DMS 273 (cell line): ENCODE measurements around the gene TMEM62.

ENCODE experiments used
- DNase-seq: peaks from one replicate; lab custom pipeline; 2025; ENCODE audit not compliant: unreplicated experiment; lab: John Stamatoyannopoulos, UW

TMEM62 gene

DNA sequence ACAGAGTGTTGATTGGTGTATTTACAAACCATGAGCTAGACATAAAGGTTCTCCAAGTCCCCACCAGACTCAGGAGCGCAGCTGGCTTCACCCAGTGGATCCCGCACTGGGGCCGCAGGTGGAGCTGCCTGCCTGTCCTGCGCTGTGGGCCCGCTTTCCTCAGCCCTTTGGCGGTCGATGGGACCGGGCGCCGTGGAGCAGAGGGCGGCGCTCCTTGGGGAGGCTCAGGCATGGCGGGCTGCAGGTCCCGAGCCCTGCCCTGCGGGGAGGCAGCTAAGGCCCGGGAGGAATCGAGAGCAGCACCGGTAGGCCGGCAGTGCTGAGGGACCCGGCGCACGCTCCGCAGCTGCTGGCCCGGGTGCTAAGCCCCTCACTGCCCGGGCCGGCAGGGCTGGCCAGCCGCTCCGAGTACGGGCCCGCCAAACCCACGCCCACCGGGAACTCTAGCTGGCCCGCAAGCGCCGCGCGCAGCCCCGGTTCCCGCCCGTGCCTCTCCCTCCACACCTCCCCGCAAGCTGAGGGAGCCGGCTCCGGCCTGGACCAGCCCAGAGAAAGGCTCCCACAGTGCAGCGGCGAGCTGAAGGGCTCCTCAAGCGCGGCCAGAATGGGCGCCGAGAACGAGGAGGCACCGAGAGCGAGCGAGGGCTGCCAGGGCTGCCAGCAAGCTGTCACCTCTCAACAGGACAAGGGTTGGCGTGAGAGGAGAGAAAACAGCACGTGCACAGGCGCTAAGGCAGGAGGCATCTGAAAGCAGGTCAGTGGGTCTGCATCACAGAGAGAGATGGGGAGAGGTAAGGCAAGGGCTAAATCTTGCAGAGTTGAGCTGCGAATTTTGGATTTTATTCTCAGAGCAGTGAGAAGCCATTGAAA lies 93.3 kb downstream of the TMEM62 start:
- DNase-seq, result no peak

DNA sequence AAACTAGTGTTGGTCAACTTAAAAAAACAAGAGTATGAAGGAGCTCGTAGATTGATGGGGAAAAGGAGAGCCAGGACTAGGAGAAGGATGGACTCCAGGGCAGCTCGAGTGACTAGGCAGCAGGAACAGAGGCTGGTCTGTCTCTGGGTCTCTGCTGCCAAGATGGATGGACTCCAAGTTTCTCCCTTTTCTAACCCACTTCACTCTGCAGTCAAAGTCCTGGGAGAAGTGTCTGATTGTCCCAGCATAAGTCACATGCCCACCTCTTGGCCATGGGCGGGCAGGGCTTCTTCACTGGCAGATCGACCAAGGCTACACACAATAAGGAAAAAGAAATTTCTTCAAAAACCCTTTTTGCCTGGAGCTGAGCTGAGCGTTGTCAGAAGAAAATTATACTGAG lies 96.6 kb downstream of the TMEM62 start:
- DNase-seq, result no peak

DNA sequence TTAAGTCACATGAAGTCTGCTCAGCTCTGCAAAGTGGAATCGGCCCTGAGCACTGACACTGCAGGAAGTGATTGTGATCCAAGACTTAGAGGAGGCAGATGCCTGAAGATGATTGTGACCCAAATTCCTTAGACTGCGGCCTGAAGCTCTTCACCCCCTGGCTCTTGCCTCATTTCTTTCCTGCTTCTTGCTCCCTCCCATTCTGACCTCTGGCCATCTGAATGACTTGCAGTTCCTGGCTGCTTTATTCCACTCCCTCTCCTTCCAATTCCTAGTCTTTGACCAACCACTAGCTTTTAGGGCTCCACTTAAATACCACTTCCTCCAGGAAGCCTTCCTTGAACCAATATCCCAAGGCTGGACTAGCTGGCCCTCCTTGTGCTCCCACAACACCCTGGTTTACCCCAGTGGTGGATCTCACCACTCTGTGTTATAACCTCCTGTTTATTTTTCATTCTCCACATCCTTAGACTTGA lies 97.3 kb downstream of the TMEM62 start:
- DNase-seq, result no peak

DNA sequence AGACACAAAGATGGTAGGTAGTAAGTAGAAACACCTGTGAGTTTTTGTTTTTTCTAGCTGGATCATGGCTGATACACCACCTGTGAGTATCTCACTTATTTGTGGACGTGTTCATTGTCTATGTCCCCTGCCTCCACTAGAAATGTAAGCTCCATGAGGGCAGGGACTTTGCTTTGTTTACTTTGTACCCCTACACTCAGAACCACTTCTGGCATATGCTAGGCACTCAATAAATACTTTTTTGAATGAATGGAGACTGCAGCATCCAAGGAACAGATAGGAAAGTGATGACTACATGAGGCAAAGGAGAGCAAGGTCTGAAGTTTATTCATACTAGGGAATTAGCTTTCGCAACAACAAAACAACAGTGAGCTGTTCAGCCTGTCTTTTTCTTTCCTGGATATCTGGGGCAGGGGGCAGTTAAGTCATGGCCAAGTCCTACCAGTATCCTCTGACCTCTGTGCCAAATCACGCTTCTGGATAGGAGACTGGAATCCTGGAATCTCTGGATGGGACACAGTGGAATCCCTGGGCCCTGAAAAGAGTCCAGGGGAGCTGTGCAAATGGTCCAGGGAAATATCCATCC lies 99.0 kb downstream of the TMEM62 start:
- no peak for DNase-seq
